SW 1271 (cell line): ENCODE data around the gene ANO7.

ENCODE experiments used
- DNase-seq, 2 experiments: peaks; one replicate each; lab custom pipeline; 2025; lab: John Stamatoyannopoulos, UW

The ANO7 gene

DNA sequence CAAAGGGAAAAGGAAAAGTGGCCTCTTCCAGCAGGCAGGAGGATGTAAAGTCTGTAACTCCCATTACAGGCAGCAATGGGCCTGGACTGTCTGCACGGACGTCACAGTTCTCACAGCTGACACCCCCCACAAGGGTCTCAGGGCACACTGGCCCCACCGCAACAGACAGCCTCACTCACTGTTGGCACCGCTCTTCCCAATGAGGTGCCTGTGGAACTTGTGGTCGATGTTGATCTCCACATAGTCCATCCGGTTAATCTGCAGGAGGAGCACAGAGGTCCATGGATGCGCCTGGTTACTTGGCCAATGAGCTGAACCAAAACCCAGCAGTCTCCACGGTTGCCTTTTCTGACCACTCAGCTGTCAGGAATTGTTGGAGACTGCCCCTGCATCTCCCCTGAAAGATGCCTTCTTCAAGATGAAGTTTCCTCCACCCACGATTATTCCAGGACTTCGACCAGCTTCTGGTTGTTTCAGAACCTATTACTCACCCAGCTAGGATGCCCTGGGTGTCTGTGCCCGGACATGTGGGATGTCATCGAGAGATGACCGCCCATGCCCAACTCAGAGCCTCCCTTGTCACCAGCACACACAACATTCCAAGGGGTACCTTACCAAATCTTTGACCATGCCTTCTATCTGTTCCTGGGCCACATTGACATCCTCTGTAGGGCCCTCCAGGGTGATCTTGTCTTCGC, 64.5 kb downstream of the ANO7 start:
- no peak for DNase-seq

DNA sequence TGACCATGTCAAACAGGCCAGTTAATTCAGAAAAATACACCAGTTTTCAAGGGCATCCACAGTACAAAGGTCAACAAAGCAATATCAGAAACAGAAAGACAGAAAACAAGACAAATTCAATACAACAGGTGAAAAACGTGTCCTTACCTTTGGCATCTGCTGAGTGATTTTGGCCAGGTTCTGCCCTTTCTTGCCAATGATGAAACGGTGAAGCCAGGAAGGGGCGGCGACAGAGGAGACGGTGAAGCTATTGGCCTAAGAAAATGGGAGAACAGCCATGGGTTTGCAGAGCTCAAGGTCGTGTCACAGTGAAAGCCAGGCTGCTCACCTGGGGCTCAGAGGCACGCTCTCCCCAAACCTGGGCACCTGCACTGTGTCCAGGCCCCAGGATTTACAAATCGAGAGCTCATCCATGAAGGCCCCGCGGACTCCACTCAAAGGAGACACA, 66.5 kb downstream of the ANO7 start:
- DNase-seq, result no peak

- DNase-seq, result no peak
Observed at GRCh38 chr2:241255542-241256167, 67.2 kb downstream of the ANO7 start.

GRCh38 chr2:241256168-241256545, 67.7 kb downstream of the ANO7 start:
- no peak for DNase-seq

- no peak for DNase-seq
Observed at GRCh38 chr2:241257419-241258032, 69.0 kb downstream of the ANO7 start.

DNA sequence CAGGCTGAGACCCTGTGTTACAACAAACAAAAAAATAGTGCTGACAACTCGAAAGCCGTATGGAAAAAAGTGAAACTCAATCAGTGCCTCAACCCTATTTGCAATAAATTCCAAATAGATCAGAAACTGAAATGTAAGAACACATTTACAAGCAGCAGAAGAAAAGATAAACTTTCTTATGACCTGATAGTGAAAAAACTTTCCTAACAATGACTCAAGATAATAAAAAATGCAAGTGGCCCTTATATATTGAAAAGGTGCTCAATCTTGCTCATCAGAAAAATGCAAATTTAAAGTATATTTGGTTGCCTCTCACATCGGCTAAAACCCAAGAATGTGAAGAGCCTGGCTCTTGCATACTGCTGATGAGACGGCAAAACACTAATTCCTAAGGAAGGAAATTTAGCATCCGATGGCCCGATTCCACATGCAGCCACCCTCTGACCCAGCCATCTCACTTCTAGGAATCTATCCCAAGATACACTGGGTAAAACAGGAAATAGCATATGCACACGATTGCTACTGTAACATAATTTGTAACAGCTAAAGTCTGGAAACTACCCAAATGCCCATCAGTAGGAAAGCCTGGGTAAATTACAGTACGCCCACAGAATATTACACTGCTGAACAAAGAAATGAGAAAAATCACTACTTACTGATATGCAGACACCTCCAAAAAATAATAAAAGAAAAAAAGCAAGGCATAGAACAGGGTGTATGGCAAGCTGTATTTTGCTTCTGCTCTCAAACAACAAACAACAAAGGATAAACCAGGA, 70.2 kb downstream of the ANO7 start:
- DNase-seq, result no peak

DNA sequence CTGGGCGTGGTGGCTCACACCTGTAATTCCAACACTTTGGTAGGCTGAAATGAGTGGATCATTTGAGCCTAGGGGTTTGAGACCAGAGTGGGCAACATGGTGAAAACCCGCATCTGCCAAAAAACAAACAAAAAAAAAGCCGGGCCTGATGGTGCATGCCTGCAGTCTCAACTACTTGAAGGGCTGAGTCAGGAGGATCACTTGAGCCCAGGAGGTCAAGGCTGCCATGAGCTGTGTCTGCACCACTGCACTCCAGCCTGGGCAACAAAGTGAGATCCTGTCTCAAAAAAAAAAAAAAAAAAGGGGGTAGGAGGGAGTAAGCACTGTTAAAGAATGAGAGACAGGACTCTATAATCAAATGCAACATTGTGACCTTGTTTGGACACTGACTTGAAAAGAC, 72.4 kb downstream of the ANO7 start:
- no peak for DNase-seq

GRCh38 chr2:241261628-241262027, 73.2 kb downstream of the ANO7 start:
- no peak for DNase-seq

GRCh38 chr2:241263061-241263460, 74.6 kb downstream of the ANO7 start:
- no peak for DNase-seq

GRCh38 chr2:241265506-241265905, 77.0 kb downstream of the ANO7 start:
- no peak for DNase-seq

- no peak for DNase-seq
Observed at GRCh38 chr2:241267249-241268067, 79.0 kb downstream of the ANO7 start.

DNA sequence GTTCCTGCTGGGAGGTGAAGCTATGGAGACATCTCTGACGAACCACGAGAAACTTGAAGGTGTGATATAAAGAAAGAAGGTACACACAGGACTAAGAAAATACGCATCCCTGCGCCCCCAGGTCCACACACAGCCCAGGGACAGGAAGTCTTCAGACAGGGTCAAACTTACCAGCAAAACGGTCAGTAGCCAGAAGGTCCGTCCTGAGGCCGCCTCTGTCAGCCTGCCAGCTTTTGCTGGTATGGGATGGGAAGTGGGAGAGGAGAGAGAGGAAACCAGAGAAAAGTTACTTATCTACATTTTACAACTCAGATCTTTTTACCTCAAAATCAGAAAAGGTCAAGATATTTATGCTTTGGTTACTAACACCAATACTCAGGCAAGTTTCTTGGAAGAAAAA, 79.8 kb downstream of the ANO7 start:
- DNase-seq, result no peak

GRCh38 chr2:241268716-241269445, 80.4 kb downstream of the ANO7 start:
- no peak for DNase-seq

DNA sequence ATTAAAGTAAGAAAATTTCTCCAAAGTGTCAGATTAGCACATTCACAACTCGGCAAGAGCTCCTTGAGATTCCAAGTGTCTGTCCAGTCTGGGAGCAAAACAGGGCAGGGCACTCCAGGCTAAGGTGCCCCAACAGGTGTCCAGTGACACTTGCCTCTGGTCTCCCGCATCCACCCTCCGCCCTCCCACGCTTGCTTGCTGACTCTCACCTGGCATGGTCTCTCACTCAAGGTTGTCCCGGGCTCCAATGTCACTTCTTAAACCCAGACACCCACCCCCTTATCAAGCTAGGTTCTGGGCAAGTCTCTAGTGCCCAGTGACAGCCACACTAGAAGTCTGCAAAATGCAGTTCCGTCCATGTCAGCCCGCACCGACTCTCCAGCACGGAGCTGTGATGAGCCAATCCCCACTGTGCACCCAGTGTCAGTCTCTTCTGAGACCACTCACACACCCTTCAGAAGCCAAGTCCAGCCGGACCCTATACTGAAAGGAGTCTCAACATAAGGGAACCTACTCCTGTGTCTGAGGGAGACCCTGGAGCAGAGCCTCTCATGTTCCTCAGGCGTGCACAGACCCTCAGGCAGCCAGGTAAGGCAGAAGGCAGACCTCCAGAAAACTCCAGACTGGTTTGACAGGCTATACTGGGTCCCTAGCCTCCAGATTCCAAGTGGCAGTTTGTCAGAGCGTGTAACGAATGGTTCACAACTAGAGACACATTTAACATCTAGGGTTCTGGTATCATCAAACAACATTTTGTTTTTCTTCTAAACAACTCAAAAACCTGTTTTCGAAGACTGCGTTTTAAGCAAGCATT, 81.4 kb downstream of the ANO7 start:
- DNase-seq, result no peak

GRCh38 chr2:241270531-241270930, 82.1 kb downstream of the ANO7 start:
- DNase-seq, result no peak

DNA sequence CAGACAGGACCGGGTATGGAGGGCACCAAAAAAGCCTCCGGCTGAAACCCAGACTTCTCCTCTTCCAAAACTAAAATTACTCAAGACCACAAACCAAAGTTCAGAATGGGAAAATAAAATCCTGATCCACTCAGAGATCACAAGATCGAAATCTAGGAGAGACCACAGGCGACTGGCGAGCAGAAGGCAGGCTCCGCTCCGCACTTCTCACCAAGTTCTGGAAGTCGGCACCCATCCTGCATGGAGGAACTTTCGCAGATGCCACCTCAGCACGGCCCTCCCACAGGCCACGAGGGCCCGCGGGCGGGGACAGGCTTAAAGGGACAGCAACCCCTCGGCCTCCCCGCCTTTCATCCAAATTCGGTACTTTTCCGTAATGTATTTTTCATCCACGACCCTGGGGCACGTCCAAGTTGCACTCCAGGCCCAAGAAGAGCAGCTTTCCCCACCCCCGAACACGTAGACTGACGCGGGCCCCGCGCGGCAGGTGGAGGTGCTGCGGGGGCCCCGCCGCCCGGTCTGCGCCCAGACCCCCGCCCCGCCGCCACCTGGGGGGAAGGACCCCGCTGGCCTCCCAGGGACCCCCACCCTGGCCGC, 83.3 kb downstream of the ANO7 start:
- peak; percentile 49 to 72 for DNase-seq

- DNase-seq, result peak in 1 of 2 experiments; percentile 44
Observed at GRCh38 chr2:241272303-241273209, 84.1 kb downstream of the ANO7 start.

GRCh38 chr2:241273210-241274020, 84.9 kb downstream of the ANO7 start:
- DNase-seq, result no peak
